Mesendoderm (in vitro differentiated cells): ENCODE data around the gene SLC6A2.

Experiments
- DNase-seq: peaks from one replicate; pipeline ENCODE4 v3.0.0; 2013
- H2AK5ac ChIP-seq: 2 replicates; pipeline ENCODE4 v1.6.1; 2013; ENCODE audit warnings: low read length, inconsistent platforms
- H2BK120ac ChIP-seq: 2 replicates; pipeline ENCODE4 v1.6.1; 2013; ENCODE audit warnings: low read depth, mild to moderate bottlenecking, low read length, moderate library complexity, mixed read lengths
- H2BK15ac ChIP-seq: replicated peaks from 2 replicates; pipeline ENCODE4 v1.6.1; 2013; ENCODE audit warnings: low read depth, mild to moderate bottlenecking, moderate library complexity
- H2BK5ac ChIP-seq: 2 replicates; pipeline ENCODE4 v1.6.1; 2013; ENCODE audit warnings: low read length, inconsistent platforms
- H3K18ac ChIP-seq: 2 replicates; pipeline ENCODE4 v1.6.1; 2013; ENCODE audit warnings: mild to moderate bottlenecking, low read length, mixed read lengths
- H3K23ac ChIP-seq: one replicate; pipeline ENCODE4 v1.6.1; 2013; ENCODE audit warnings: low read length
- H3K27ac ChIP-seq: 2 replicates; pipeline ENCODE4 v1.5.1; 2013; ENCODE audit warnings: low read depth, mild to moderate bottlenecking, inconsistent platforms, low read length, moderate library complexity
- H3K27me3 ChIP-seq: 2 replicates; pipeline ENCODE4 v1.6.1; 2013; ENCODE audit warnings: low read length, control low read depth, mild to moderate bottlenecking, inconsistent platforms; ENCODE audit not compliant: insufficient read depth, poor library complexity
- H3K36me3 ChIP-seq: 2 replicates; pipeline ENCODE4 v1.6.1; 2013; ENCODE audit warnings: low read length, inconsistent platforms; ENCODE audit not compliant: control insufficient read depth, insufficient read depth
- H3K4ac ChIP-seq: one replicate; pipeline ENCODE4 v1.6.1; 2013; ENCODE audit warnings: low read depth, mild to moderate bottlenecking, low read length, moderate library complexity
- H3K4me1 ChIP-seq: 2 replicates; pipeline ENCODE4 v1.6.1; 2013; ENCODE audit warnings: low read depth, low read length, inconsistent platforms; ENCODE audit not compliant: control insufficient read depth
- H3K4me2 ChIP-seq: 2 replicates; pipeline ENCODE4 v1.6.1; 2013; ENCODE audit warnings: low read length
- H3K4me3 ChIP-seq: 2 replicates; pipeline ENCODE4 v1.5.1; 2013; ENCODE audit warnings: mild to moderate bottlenecking, low read length
- H3K56ac ChIP-seq: one replicate; pipeline ENCODE4 v1.6.1; 2013; ENCODE audit warnings: low read length
- H3K79me1 ChIP-seq: 2 replicates; pipeline ENCODE4 v1.6.1; 2013; ENCODE audit warnings: low read length, inconsistent platforms
- H3K79me2 ChIP-seq: 2 replicates; pipeline ENCODE4 v1.6.1; 2013; ENCODE audit warnings: mild to moderate bottlenecking, low read length; ENCODE audit not compliant: control insufficient read depth, insufficient read depth
- H3K9ac ChIP-seq: 2 replicates; pipeline ENCODE4 v1.6.1; 2013; ENCODE audit warnings: low read length, inconsistent platforms
- H4K5ac ChIP-seq: one replicate; pipeline ENCODE4 v1.6.1; 2013; ENCODE audit warnings: low read length
- H4K8ac ChIP-seq: one replicate; pipeline ENCODE4 v1.6.1; 2013; ENCODE audit warnings: low read depth, mild to moderate bottlenecking, control low read depth, low read length, moderate library complexity
- WGBS: extraction: QIAGEN DNeasy Blood & Tissue Kit; methylation state at CpG from one replicate; pipeline ENCODE4 v1.1.7; 2013; ENCODE audit warnings: low lambda C conversion rate, missing lambda C conversion rate; ENCODE audit not compliant: insufficient coverage; ENCODE audit errors: extremely low coverage; 5-methylcytosine and 5-hydroxymethylcytosine counted together

Gene SLC6A2

DNA sequence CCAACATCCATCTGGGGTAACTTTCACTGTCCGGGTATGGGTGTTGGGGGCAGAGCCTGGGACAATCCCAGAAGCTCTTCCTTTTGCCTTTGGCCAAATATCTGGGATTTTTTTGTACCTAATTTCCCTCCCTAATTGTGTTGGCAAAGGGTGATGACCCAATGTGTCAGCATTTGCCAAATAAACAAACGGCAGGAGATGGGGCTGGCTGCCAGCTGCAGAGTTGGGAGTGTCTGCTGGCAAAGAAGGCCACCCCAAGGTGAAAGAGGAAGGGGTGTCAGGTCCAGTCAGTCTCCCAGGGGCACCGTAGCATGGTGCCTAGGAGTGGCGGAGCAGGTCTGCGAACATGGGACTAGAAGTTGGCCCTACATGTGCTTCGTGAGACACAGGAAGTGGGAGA, 73.0 kb downstream of the SLC6A2 start:
- Histone ChIP-seq H3K79me2 (no peaks in the 10 kb centered on the region), H3K4me1 (no peaks in the 10 kb centered on the region), H3K4ac (no peak overlapping the region), H3K9ac (no peak overlapping the region), H3K18ac (no peak overlapping the region), H3K56ac (no peak overlapping the region), H2BK15ac (no peak overlapping the region), H2AK5ac (no peak overlapping the region), H2BK5ac (no peak overlapping the region), H3K36me3 (no peaks in the 10 kb centered on the region), H3K27me3 (no peaks in the 10 kb centered on the region), H3K23ac (no peak overlapping the region), H3K4me3 (no peak overlapping the region), H4K8ac (no peak overlapping the region), H3K4me2 (no peak overlapping the region), H4K5ac (no peak overlapping the region), H3K79me1 (no peaks in the 10 kb centered on the region), H3K27ac (no peak overlapping the region), H2BK120ac (no peak overlapping the region)
- no CpG with 5 or more reads among the region's 6 CpGs for WGBS
- DNase-seq, result no peak

DNA sequence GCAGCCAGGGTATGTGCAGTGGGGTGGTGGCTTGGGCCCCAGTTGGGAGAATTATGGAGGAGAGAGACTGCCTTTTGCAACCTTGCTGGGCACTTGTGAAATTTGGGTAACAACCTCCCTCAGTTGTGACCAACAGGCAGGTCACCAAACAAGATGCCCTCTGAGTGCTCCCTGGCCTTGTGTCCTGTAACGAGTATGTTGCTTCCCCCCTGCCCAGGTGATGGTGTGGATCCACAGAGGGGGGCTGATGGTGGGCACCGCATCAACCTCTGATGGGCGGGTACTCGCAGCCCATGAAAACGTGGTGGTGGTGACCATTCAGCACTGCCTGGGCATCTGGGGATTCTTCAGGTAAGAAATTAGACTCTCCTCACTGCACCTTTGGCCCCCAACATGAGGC, 74.3 kb downstream of the SLC6A2 start:
- H2AK5ac ChIP-seq, result no peak overlapping the region
- no peak for DNase-seq
- H3K9ac ChIP-seq, result no peak overlapping the region
- H3K4me3 ChIP-seq, result no peak overlapping the region
- H3K23ac ChIP-seq, result no peak overlapping the region
- H3K79me2 ChIP-seq, result no peaks in the 10 kb centered on the region
- no peak overlapping the region for H4K5ac ChIP-seq
- H4K8ac ChIP-seq, result no peak overlapping the region
- H3K36me3 ChIP-seq, result no peaks in the 10 kb centered on the region
- H3K27ac ChIP-seq, result no peak overlapping the region
- no peak overlapping the region for H3K4ac ChIP-seq
- H3K56ac ChIP-seq, result no peak overlapping the region
- WGBS, result no CpG with 5 or more reads among the region's 5 CpGs
- H3K27me3 ChIP-seq, result no peaks in the 10 kb centered on the region
- H3K18ac ChIP-seq, result no peak overlapping the region
- no peak overlapping the region for H3K4me2 ChIP-seq
- H3K4me1 ChIP-seq, result no peaks in the 10 kb centered on the region
- H2BK15ac ChIP-seq, result no peak overlapping the region
- no peak overlapping the region for H2BK5ac ChIP-seq
- no peak overlapping the region for H2BK120ac ChIP-seq
- no peaks in the 10 kb centered on the region for H3K79me1 ChIP-seq

DNA sequence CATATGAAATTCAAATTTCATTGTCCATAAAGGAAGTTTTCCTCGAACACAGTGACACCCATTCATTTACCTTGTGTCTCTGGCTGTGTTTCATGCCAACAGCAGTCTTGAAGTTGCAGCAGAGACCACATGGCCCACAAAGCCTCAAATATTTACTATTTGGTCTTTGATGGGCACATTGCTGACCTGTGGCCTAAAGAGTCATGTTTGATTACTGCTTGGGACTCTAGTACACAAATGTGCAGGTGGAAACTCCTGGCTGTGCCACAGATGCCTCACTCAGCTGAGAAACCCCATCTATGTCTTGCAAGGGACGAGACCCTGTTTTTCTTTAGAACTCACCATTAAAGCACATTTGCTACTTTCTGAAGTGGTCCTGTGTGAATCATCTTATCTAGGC, 76.7 kb downstream of the SLC6A2 start:
- Histone ChIP-seq H2BK120ac (no peak overlapping the region), H4K8ac (no peak overlapping the region), H2AK5ac (no peak overlapping the region), H3K27ac (no peak overlapping the region), H3K4me2 (no peak overlapping the region), H3K23ac (no peak overlapping the region), H3K79me1 (no peaks in the 10 kb centered on the region), H3K56ac (no peak overlapping the region), H3K4ac (no peak overlapping the region), H2BK15ac (no peak overlapping the region), H3K4me3 (no peak overlapping the region), H3K18ac (no peak overlapping the region), H3K27me3 (no peaks in the 10 kb centered on the region), H2BK5ac (no peak overlapping the region), H3K79me2 (no peaks in the 10 kb centered on the region), H3K9ac (no peak overlapping the region), H4K5ac (no peak overlapping the region), H3K36me3 (no peaks in the 10 kb centered on the region), H3K4me1 (no peaks in the 10 kb centered on the region)
- DNase-seq, result no peak
- WGBS, result no CpG with 5 or more reads among the region's 2 CpGs

DNA sequence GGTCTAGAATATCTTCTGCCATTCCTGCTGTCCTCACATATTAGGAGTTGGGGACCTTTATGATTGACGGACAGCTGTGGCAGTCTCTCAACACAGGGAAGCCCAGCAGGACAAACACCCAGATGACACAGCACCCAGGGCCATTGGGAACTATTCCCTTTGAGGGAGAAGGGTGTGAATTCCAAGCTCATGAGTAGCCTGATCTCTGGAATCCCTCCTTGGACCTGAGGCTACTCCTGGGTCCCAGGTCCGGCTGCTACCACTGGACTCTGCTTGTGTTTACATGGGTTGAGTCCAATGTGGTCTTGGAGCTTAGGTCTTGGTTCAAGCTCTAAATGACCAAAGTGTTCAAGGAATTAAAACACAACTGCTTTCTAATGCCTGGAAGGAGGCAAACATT, 78.9 kb downstream of the SLC6A2 start:
- no peak overlapping the region for H3K23ac ChIP-seq
- H3K4me2 ChIP-seq, result no peak overlapping the region
- no peak overlapping the region for H3K4me3 ChIP-seq
- H4K5ac ChIP-seq, result no peak overlapping the region
- H3K4ac ChIP-seq, result no peak overlapping the region
- no peaks in the 10 kb centered on the region for H3K36me3 ChIP-seq
- no peak overlapping the region for H2BK5ac ChIP-seq
- H2BK15ac ChIP-seq, result no peak overlapping the region
- no peaks in the 10 kb centered on the region for H3K79me1 ChIP-seq
- no peak overlapping the region for H3K56ac ChIP-seq
- H3K4me1 ChIP-seq, result no peaks in the 10 kb centered on the region
- no peak overlapping the region for H3K18ac ChIP-seq
- no peak overlapping the region for H3K9ac ChIP-seq
- H2BK120ac ChIP-seq, result no peak overlapping the region
- no peaks in the 10 kb centered on the region for H3K79me2 ChIP-seq
- no peaks in the 10 kb centered on the region for H3K27me3 ChIP-seq
- WGBS, result no CpG with 5 or more reads among the region's 2 CpGs
- DNase-seq, result peak; percentile 62
- no peak overlapping the region for H3K27ac ChIP-seq
- no peak overlapping the region for H4K8ac ChIP-seq
- no peak overlapping the region for H2AK5ac ChIP-seq

DNA sequence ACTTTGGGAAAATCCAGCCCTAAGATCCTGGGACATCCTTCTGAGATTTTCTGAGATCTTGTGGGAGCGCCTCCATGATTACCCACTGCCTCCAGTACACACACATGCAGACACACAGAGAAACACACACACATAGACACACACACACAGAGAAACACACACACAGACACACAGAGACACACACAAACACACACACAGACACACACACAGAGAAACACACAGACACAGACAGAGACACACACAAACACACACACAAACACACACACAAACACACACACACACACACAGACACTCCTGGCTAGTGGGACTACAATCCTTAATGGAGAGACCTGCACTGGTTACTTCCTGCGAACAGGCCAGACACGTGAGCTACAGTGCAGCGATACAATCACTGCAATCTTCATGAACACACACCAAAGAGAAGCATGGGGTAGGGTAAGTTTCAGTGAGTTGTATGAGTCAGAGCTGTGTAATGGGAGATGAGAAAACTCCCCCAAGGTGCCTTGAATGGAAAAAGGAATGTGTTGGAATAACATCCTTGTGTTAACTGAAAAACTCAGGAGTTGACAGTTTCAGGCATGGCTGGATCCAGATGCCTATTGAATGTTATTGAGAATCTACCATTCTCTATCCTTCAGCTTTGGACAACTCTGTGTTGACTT, 79.5 kb downstream of the SLC6A2 start:
- no peak overlapping the region for H3K27ac ChIP-seq
- no peak overlapping the region for H2BK120ac ChIP-seq
- no peaks in the 10 kb centered on the region for H3K79me2 ChIP-seq
- H3K56ac ChIP-seq, result no peak overlapping the region
- H4K5ac ChIP-seq, result no peak overlapping the region
- H3K9ac ChIP-seq, result no peak overlapping the region
- H3K18ac ChIP-seq, result no peak overlapping the region
- DNase-seq, result peak; percentile 40
- H3K23ac ChIP-seq, result no peak overlapping the region
- H2BK5ac ChIP-seq, result no peak overlapping the region
- no peaks in the 10 kb centered on the region for H3K36me3 ChIP-seq
- no peak overlapping the region for H3K4me2 ChIP-seq
- no peaks in the 10 kb centered on the region for H3K27me3 ChIP-seq
- no peaks in the 10 kb centered on the region for H3K79me1 ChIP-seq
- H3K4ac ChIP-seq, result no peak overlapping the region
- no peak overlapping the region for H2AK5ac ChIP-seq
- no peak overlapping the region for H2BK15ac ChIP-seq
- no peak overlapping the region for H3K4me3 ChIP-seq
- no CpG with 5 or more reads among the region's 4 CpGs for WGBS
- H4K8ac ChIP-seq, result no peak overlapping the region
- H3K4me1 ChIP-seq, result no peaks in the 10 kb centered on the region

DNA sequence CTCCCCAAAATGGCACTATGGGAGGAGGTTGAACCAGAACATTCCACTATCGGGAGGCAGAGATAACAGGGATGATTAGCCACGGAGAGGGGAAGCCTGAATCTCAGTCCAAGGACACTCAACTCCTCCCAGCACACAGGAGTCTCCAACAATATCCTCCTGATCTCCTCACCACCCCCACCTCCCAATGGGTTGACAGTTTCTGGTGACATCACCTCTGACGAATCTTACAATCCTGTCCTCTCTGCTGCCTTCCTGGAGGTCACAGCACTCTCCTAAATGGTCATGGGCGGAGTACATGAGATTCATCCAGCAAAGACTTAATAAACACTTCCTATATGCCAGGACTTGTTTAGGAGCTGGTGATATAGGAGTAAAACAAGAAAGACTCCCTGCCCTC, 80.9 kb downstream of the SLC6A2 start:
- H3K36me3 ChIP-seq, result no peaks in the 10 kb centered on the region
- H2BK15ac ChIP-seq, result no peak overlapping the region
- no peak overlapping the region for H2AK5ac ChIP-seq
- no peak overlapping the region for H4K8ac ChIP-seq
- no peak overlapping the region for H3K4ac ChIP-seq
- H3K79me1 ChIP-seq, result no peaks in the 10 kb centered on the region
- H2BK5ac ChIP-seq, result no peak overlapping the region
- H4K5ac ChIP-seq, result no peak overlapping the region
- no peaks in the 10 kb centered on the region for H3K27me3 ChIP-seq
- no peak overlapping the region for H3K9ac ChIP-seq
- H3K56ac ChIP-seq, result no peak overlapping the region
- no peak overlapping the region for H2BK120ac ChIP-seq
- H3K23ac ChIP-seq, result no peak overlapping the region
- no peaks in the 10 kb centered on the region for H3K79me2 ChIP-seq
- no CpG with 5 or more reads among the region's 4 CpGs for WGBS
- H3K4me2 ChIP-seq, result no peak overlapping the region
- no peak overlapping the region for H3K27ac ChIP-seq
- no peak overlapping the region for H3K18ac ChIP-seq
- DNase-seq, result peak; percentile 19
- no peak overlapping the region for H3K4me3 ChIP-seq
- no peaks in the 10 kb centered on the region for H3K4me1 ChIP-seq
